H9 (cell line): ENCODE data around the gene IGIP. TPM values are rescaled to one million over a fixed set of nuclear protein-coding genes. Genes with fewer than 3 reads are reported as not detected.

ENCODE experiments used
- DNase-seq: peaks from one replicate; pipeline ENCODE4 v3.0.0-alpha.2; 2017
- H2AFZ ChIP-seq: one replicate; pipeline ENCODE4 v1.6.1; 2013; ENCODE audit warnings: mild to moderate bottlenecking, low read length, control low read depth, moderate library complexity
- H2AK5ac ChIP-seq: 2 replicates; pipeline ENCODE4 v1.6.1; 2013; ENCODE audit warnings: low read length, control low read depth, mixed read lengths; ENCODE audit not compliant: insufficient read length
- H2BK120ac ChIP-seq: one replicate; pipeline ENCODE4 v1.6.1; 2013; ENCODE audit warnings: low read depth, mild to moderate bottlenecking, low read length, control low read depth, inconsistent platforms; ENCODE audit not compliant: poor library complexity, severe bottlenecking
- H2BK12ac ChIP-seq: 2 replicates; pipeline ENCODE4 v1.6.1; 2013; ENCODE audit warnings: low read length, control low read depth, mixed read lengths, low read depth; ENCODE audit not compliant: insufficient read length
- H2BK15ac ChIP-seq: 2 replicates; pipeline ENCODE4 v1.6.1; 2013; ENCODE audit warnings: low read depth, low read length, control low read depth
- H2BK20ac ChIP-seq: one replicate; pipeline ENCODE4 v1.6.1; 2013; ENCODE audit warnings: low read depth, mild to moderate bottlenecking, low read length, control low read depth, inconsistent platforms; ENCODE audit not compliant: poor library complexity, severe bottlenecking
- H2BK5ac ChIP-seq: 2 replicates; pipeline ENCODE4 v1.6.1; 2013; ENCODE audit warnings: low read length, control low read depth, mixed read lengths; ENCODE audit not compliant: insufficient read length
- H3K14ac ChIP-seq: 2 replicates; pipeline ENCODE4 v1.6.1; 2013; ENCODE audit warnings: low read length, control low read depth; ENCODE audit not compliant: insufficient read depth
- H3K18ac ChIP-seq: 2 replicates; pipeline ENCODE4 v1.6.1; 2013; ENCODE audit warnings: low read depth, mild to moderate bottlenecking, mixed read lengths, low read length, control low read depth; ENCODE audit not compliant: insufficient read length
- H3K23ac ChIP-seq: 2 replicates; pipeline ENCODE4 v1.6.1; 2013; ENCODE audit warnings: low read length, control low read depth, mixed read lengths, low read depth; ENCODE audit not compliant: insufficient read length
- H3K23me2 ChIP-seq: 2 replicates; pipeline ENCODE4 v1.6.1; 2013; ENCODE audit warnings: low read depth, mild to moderate bottlenecking, mixed read lengths, low read length, control low read depth; ENCODE audit not compliant: insufficient read length, poor library complexity, severe bottlenecking
- H3K27ac ChIP-seq: 2 replicates; pipeline ENCODE4 v1.5.1; 2013; ENCODE audit warnings: low read length, control low read depth, mixed read lengths, low read depth; ENCODE audit not compliant: insufficient read length
- H3K27me3 ChIP-seq: 2 replicates; pipeline ENCODE4 v1.6.1; 2013; ENCODE audit warnings: low read length, control low read depth, inconsistent platforms; ENCODE audit not compliant: insufficient read depth
- H3K4ac ChIP-seq: 2 replicates; pipeline ENCODE4 v1.6.1; 2013; ENCODE audit warnings: low read depth, mild to moderate bottlenecking, control low read depth, inconsistent platforms, low read length, moderate library complexity
- H3K4me1 ChIP-seq: 2 replicates; pipeline ENCODE4 v1.6.1; 2013; ENCODE audit warnings: low read length, control low read depth, inconsistent platforms; ENCODE audit not compliant: insufficient read depth
- H3K4me2 ChIP-seq: 2 replicates; pipeline ENCODE4 v1.6.1; 2013; ENCODE audit warnings: low read length, control low read depth, mixed read lengths; ENCODE audit not compliant: insufficient read length, insufficient read depth
- H3K56ac ChIP-seq: 2 replicates; pipeline ENCODE4 v1.6.1; 2013; ENCODE audit warnings: low read depth, mild to moderate bottlenecking, mixed read lengths, low read length, control low read depth; ENCODE audit not compliant: insufficient read length
- H3K79me1 ChIP-seq: 2 replicates; pipeline ENCODE4 v1.6.1; 2013; ENCODE audit warnings: low read depth, mild to moderate bottlenecking, moderate library complexity, low read length, control low read depth, inconsistent platforms; ENCODE audit not compliant: insufficient read depth, poor library complexity, severe bottlenecking
- H3K79me2 ChIP-seq: 2 replicates; pipeline ENCODE4 v1.6.1; 2013; ENCODE audit warnings: low read length, control low read depth, inconsistent platforms; ENCODE audit not compliant: insufficient read depth
- H3K9ac ChIP-seq: 2 replicates; pipeline ENCODE4 v1.6.1; 2013; ENCODE audit warnings: low read length, control low read depth, mixed read lengths; ENCODE audit not compliant: insufficient read length; ENCODE audit errors: extremely low read depth
- H3K9me3 ChIP-seq: one replicate; pipeline ENCODE4 v1.6.1; 2013; ENCODE audit warnings: low read depth, low read length, inconsistent platforms; ENCODE audit not compliant: control insufficient read depth
- H3T11ph ChIP-seq: one replicate; pipeline ENCODE4 v1.6.1; 2013; ENCODE audit warnings: mild to moderate bottlenecking, low read length, control low read depth, inconsistent platforms
- H4K20me1 ChIP-seq: one replicate; pipeline ENCODE4 v1.6.1; 2013; ENCODE audit not compliant: control insufficient read depth, insufficient read length, insufficient read depth
- H4K5ac ChIP-seq: 2 replicates; pipeline ENCODE4 v1.6.1; 2013; ENCODE audit warnings: low read depth, mild to moderate bottlenecking, mixed read lengths, low read length, control low read depth; ENCODE audit not compliant: insufficient read length
- H4K8ac ChIP-seq: replicated peaks from 2 replicates; pipeline ENCODE4 v1.6.1; 2013; ENCODE audit warnings: low read length, control low read depth, mixed read lengths, low read depth; ENCODE audit not compliant: insufficient read length
- H4K91ac ChIP-seq: 2 replicates; pipeline ENCODE4 v1.6.1; 2013; ENCODE audit warnings: low read depth, mild to moderate bottlenecking, moderate library complexity, mixed read lengths, low read length, control low read depth; ENCODE audit not compliant: insufficient read length
- H3K27ac Mint-ChIP-seq, 3 experiments: 2 replicates in 2 of 3; 3 replicates in 1 of 3; pipeline ENCODE4 v1.8.0; 2020 to 2021; ENCODE audit warnings: mixed read lengths in 3 of 3, mild to moderate bottlenecking in 1 of 3, moderate library complexity in 1 of 3
- H3K27me3 Mint-ChIP-seq: 2 replicates; pipeline ENCODE4 v1.8.0; 2021; ENCODE audit warnings: low read depth, mild to moderate bottlenecking, moderate library complexity, mixed read lengths
- H3K36me3 Mint-ChIP-seq, 3 experiments: 2 replicates in 2 of 3; 3 replicates in 1 of 3; pipeline ENCODE4 v1.8.0; 2020 to 2021; ENCODE audit warnings: low read depth in 3 of 3, mixed read lengths in 3 of 3; ENCODE audit not compliant: insufficient read depth in 1 of 3
- H3K4me1 Mint-ChIP-seq, 2 experiments: 2 replicates each; pipeline ENCODE4 v1.8.0; 2020; ENCODE audit warnings: mixed read lengths in 2 of 2
- H3K4me3 Mint-ChIP-seq, 2 experiments: 2 replicates in 1 of 2; 3 replicates in 1 of 2; pipeline ENCODE4 v1.8.0; 2020 to 2021; ENCODE audit warnings: mild to moderate bottlenecking in 2 of 2, mixed read lengths in 2 of 2, moderate library complexity in 1 of 2
- H3K9me3 Mint-ChIP-seq, 2 experiments: 2 replicates in 1 of 2; 3 replicates in 1 of 2; pipeline ENCODE4 v1.8.0; 2020; ENCODE audit warnings: mild to moderate bottlenecking in 2 of 2, mixed read lengths in 2 of 2, moderate library complexity in 1 of 2
- CTCF ChIP-seq: fragments of 200-600 bp; sonication (generic); conservative IDR thresholded peaks from 3 replicates; pipeline ENCODE4 v1.8.0; 2021; ENCODE audit warnings: antibody characterized with exemption, mild to moderate bottlenecking
- WGBS: extraction: QIAGEN DNeasy Blood & Tissue Kit; methylation state at CpG from one replicate; pipeline ENCODE4 v1.1.7; 2013; ENCODE audit warnings: missing lambda C conversion rate, low lambda C conversion rate, mixed read lengths; ENCODE audit not compliant: insufficient read length; ENCODE audit errors: extremely low coverage; 5-methylcytosine and 5-hydroxymethylcytosine counted together
- total RNA-seq: library from RNA; stranded (reverse); gene quantifications from 2 replicates; pipeline ENCODE4 v1.2.1, GENCODE V29; 2021

Gene IGIP
- total RNA-seq, 1 experiment from 2014 or later = 0.52 TPM

- H3K23ac ChIP-seq = no peak overlapping the region
- H2BK5ac ChIP-seq = no peak overlapping the region
- peaks cover 21% of the 10 kb centered on the region; the same call in 1 of the 2 replicates for H3K27me3 ChIP-seq
- H4K20me1 ChIP-seq = no peaks in the 10 kb centered on the region
- H4K5ac ChIP-seq = no peak overlapping the region
- no peaks in the 10 kb centered on the region for H3K4me1 ChIP-seq
- H2AK5ac ChIP-seq = no peak overlapping the region
- H3K4ac ChIP-seq = no peak overlapping the region
- no peaks in the 10 kb centered on the region; a peak in 1 of 5 replicates for H3K9me3 Mint-ChIP-seq
- H3K9ac ChIP-seq = no peak overlapping the region
- no peak for TF ChIP-seq CTCF
- no peak overlapping the region for H2BK120ac ChIP-seq
- H3K56ac ChIP-seq = no peak overlapping the region
- no peak overlapping the region for H3K27ac ChIP-seq
- no peak overlapping the region for H3K4me3 Mint-ChIP-seq
- H3K4me1 Mint-ChIP-seq = peaks cover 17 to 18% of the 10 kb centered on the region in 2 experiments
- no peak overlapping the region for H3T11ph ChIP-seq
- no peak for DNase-seq
- no peaks in the 10 kb centered on the region for H3K9me3 ChIP-seq
- no CpG with 5 or more reads among the region's 1 CpG for WGBS
- peaks cover 17% of the 10 kb centered on the region for H3K23me2 ChIP-seq
- H2AFZ ChIP-seq = no peak overlapping the region
- H2BK20ac ChIP-seq = no peak overlapping the region
- H4K8ac ChIP-seq = no peak overlapping the region
- H2BK12ac ChIP-seq = no peak overlapping the region
- H3K18ac ChIP-seq = no peak overlapping the region
- peaks cover 80% of the 10 kb centered on the region for H3K27me3 Mint-ChIP-seq
- no peaks in the 10 kb centered on the region for H3K36me3 Mint-ChIP-seq
- H3K27ac Mint-ChIP-seq = no peak overlapping the region
- no peaks in the 10 kb centered on the region for H3K79me1 ChIP-seq
- H4K91ac ChIP-seq = no peak overlapping the region
- H3K4me2 ChIP-seq = no peak overlapping the region
- no peak overlapping the region for H3K14ac ChIP-seq
- H2BK15ac ChIP-seq = no peak overlapping the region
- H3K79me2 ChIP-seq = no peaks in the 10 kb centered on the region
Measured at GRCh38 chr5:140104100-140104499, 21.6 kb upstream of the IGIP start.
